GF-D8 (cell line): ENCODE measurements around the gene APOL1.

Source experiments
- DNase-seq: peaks from one replicate; lab custom pipeline; 2025; lab: John Stamatoyannopoulos, UW

Gene APOL1

DNA sequence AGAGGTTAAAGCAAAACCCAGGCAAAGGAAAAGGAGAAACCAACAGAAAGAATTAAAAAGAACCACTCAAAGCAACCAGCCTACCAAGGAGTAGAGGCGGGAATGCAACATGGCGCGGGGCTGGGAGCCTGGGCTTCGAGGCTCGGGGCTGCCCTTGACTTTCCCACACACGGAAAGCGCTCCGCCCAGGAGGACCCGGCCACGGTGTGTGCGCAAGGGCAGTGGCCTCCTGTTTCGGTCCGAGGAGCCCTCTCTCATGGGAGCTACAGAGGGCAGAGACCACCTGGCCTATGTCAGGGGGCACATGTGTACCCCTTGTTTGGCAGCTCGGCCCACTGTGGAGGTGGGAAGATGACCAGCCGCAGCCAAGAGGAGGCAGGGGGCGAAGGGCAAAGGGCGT lies 55.9 kb downstream of the APOL1 start:
- DNase-seq = no peak

DNA sequence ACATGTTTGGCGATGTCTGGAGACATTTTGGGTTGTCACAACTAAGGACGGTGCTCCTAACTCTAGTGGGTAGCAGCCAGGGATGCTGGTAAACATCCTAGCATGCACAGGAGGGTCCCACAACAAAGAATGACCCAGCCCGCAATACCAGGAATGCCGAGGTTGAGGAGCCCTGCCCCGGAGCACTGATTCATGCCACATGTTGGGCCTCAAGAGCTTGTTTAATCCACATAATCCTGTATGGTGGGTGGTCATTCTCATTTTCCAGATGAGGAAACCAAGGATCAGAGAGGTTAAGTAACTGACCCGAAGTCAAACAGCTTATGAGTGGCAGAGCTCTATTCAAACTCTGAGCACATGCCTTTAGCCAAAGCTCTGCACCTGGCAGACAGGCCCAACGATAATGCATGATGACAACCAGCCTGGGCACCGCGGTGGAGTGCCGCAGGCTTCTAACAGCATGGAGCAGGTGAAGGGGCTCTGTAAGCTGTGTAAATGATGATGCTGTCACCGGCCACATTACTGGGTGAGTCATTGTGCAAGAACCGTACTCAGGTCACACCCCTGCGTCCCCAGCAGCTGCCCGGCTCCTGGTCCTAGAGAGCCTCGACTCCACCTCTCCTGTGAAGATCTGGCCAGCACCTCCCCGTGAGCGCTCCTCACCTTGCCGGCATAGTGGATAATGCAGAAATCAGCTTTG lies 58.6 kb downstream of the APOL1 start:
- DNase-seq = no peak

DNA sequence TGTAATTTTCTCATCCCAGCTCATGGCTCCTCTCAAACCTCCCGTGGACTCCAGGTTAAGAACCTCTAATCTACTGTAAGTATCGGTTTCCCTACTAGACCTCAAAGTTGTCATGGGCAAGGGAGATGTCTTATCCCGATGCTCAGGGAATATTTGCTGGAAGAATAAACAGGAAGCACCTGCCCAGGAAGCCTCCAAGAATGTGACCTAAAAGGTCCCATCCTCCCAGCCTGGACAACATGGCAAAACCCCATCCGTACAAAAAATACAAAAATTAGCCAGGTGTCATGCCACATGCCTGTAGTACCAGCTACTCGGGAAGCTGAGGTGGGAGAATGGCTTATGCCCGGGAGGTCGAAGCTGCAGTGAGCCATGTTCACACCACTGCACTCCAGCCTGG lies 62.4 kb downstream of the APOL1 start:
- no peak for DNase-seq

DNA sequence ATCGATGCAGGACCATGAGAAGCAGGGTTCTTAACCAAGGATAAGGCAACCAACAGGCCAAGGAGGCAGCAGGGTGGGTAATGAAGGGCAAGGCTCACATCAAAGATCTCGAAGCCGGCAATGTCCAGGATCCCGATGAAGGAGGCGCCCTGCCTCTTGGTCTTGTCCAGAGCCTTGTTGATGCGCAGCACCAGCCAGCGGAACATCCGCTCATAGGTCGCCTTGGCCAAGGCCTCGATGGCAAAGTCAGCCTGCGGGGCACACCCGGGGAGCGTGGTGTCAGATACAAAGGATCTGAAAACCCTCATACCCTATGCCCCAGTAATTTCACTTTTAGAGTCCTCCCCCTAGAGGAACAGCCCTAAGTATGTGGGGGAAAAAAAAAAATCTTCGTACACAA lies 63.5 kb downstream of the APOL1 start:
- DNase-seq = no peak
